ENCODE results near the gene NDUFB8.

The NDUFB8 gene

DNA sequence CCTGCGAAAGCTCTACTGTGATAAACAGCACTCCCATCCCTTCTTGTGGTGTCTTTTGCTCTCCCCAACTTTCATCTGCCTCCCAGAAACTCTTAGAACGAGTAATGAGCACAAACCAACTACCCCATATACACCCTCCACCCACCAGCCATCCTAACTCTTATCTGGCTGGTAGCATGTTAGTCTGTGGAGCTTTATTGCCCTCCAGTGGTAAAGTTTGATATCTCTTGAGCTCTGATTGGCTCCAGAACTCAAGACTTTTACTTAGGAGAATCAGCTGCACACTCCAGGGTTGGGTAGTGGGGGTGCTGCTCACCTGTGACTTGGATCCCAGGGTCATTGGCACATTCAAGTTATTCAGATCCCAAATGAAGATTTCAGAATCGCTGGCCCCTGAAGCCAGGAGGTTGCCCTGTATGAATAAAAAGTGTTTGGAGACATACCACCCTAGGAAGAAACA, 20.9 kb downstream of the NDUFB8 start:
- in situ Hi-C loops (cut with MboI; ENCODE audit: low sequenced_read_pairs), result no loop called here

DNA sequence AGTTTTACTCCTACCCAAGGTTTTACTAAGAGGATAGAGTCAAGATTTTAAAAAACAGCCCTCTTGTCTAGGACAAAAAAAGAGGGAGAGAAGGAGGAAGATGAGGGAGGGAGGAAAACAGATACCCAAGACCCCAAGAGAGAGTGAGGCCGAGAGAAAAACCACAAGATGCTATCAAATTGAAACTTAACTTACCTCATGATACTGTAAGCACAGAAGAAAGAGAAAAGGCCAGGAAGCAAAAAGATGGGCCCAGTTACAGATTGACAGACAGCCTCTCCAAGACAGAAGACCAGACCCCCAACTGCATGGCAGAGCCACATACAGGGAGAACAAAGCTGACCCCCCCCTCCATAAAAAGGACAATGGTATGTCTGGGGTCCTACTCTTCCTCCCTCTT, 21.4 kb downstream of the NDUFB8 start:
- in situ Hi-C loops (cut with MboI; ENCODE audit: low sequenced_read_pairs), result no loop called here

- in situ Hi-C loops (cut with MboI; ENCODE audit: low sequenced_read_pairs), result no loop called here
These were observed 22.3 kb downstream of the NDUFB8 start for GRCh38 chr10:100507357-100507732.

- in situ Hi-C loops (cut with MboI; ENCODE audit: low sequenced_read_pairs), result no loop called here
These were observed 22.9 kb downstream of the NDUFB8 start for GRCh38 chr10:100506596-100507356.

DNA sequence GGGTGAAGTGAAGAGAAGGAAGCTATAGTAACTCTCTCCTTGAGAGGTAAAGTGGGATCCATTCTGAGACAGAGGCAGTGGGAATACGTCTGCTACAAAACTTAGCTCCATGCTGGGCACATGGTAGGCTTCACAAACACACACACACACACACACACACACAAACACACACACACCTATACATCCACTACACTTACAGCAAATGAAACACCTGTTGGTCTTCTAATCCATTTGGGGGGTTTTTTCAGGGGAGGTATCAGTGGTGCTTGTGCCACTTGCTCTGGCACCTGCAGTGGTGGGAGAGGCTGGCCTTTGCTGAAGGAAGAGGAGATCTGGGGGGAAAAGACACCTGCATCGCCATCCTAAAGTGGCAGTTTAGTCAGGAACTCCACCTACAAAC, 24.5 kb downstream of the NDUFB8 start:
- in situ Hi-C loops (cut with MboI; ENCODE audit: low sequenced_read_pairs), result no loop called here

DNA sequence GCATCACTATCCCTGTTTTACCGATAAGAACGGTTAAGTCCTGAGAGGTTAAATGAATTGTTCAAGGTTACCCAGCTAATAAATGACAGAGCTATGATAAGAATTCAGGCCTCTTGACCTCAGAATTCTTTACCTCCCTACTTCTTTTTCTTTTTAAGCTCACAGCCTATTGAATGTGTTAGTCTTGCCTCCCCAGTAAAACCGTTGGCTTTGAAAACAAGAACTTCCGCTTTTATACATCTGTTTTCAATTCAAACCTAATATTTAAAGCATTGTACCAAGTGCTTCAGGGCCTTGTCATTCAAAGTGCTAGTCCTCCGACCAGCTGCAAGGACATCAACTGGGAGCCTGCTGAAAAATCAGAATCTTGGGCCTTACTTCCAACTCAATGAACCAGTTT, 25.6 kb downstream of the NDUFB8 start:
- in situ Hi-C loops (cut with MboI; ENCODE audit: low sequenced_read_pairs), result no loop called here

GRCh38 chr10:100502926-100503494, 26.7 kb downstream of the NDUFB8 start:
- in situ Hi-C loops (cut with MboI; ENCODE audit: low sequenced_read_pairs), result no loop called here

GRCh38 chr10:100501423-100501822, 28.2 kb downstream of the NDUFB8 start:
- in situ Hi-C loops (cut with MboI; ENCODE audit: low sequenced_read_pairs), result no loop called here

- in situ Hi-C loops (cut with MboI; ENCODE audit: low sequenced_read_pairs), result no loop called here
These were observed 31.6 kb downstream of the NDUFB8 start for GRCh38 chr10:100498059-100498458.

DNA sequence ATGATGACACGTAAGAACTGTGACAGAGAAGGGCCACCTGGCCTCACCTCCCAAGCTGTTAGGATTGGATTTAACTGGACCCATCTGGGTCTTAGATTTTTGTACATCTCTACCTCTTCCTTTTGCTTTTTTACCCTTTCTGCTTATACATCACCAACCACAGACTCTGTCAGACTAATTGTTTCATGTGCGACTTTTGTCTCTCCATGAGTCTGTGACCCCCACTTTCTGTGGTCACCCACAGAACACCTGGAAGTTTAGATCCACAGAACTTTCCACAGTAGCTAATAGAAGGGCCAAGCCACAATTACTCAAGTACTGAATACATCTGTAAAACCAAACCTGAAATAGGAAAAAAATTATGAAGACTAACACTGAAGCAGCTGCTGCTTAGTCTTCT, 33.1 kb downstream of the NDUFB8 start:
- in situ Hi-C loops (cut with MboI; ENCODE audit: low sequenced_read_pairs), result no loop called here

DNA sequence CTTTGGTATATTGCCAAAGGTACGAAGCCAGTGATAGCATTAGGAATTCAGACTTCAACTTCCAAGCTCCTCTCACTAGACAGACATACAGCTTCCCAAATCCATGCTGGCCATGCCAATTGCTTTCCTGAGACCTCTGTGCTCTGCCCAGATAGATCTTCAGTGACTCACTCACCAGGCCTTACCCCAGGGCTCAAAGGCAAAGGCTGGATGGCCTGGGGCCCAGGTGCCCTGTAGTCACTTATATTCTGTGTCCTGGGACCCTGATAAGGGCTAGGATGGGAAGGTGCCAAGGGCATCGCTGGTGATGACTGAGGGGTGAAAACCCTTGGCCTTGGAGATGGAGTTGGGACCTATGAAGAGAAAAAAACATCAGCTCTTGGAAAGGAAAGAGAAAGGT, 39.1 kb downstream of the NDUFB8 start:
- in situ Hi-C loops (cut with MboI; ENCODE audit: low sequenced_read_pairs), result no loop called here

DNA sequence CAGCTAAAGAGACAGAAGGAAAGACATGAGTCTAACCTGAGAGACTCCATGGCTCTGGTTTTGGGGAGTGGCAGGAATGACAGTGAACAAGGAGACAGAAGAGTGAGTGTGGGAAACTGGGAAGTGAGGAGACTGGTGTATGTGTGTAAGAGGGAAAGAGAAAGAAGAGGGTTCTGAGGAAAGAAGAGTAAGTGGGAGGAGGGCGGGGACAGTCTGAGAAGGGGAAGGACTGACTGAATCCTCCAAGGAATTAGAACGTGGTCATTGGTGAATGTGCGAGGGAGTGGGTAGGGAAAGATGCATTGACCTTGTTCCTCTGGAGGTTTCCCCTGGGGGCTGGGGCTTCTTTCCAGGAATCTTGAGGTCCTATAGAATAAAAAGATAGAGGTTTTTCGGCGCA, 40.3 kb downstream of the NDUFB8 start:
- in situ Hi-C loops (cut with MboI; ENCODE audit: low sequenced_read_pairs), result no loop called here

GRCh38 chr10:100487529-100487928, 42.1 kb downstream of the NDUFB8 start:
- in situ Hi-C loops (cut with MboI; ENCODE audit: low sequenced_read_pairs), result no loop called here

DNA sequence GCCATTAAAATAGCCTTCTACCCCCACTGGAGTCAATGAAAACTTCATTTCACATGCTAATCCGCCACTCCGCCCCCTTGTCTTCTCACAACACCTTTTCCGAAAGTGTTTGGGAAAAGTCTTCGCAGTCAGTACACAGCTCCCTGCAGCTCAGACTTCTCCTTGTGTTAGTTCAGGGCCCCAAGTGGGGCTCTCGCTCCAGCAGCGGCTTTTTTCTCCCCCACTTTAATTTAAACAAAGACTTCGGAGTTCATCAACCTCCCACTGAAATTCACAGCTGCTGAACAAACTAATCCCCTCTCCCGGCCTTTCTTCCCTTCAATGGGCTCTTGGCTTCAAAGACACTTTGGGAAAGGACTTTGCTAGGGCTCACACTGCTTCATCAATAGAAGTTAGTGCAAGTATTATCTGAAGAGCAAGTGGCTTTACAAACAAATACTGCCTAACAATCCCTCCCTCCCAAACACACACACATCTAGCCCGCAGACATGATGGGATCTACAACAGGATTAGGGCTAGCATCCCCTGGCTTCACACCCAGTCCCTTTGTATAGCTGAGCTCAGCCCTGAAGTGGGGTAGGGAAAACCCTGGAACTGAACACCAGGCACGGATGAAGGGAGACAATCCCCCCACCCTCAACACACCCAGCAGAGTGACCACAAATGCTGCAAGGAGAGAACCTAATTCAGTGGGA, 43.7 kb downstream of the NDUFB8 start:
- in situ Hi-C loops (cut with MboI; ENCODE audit: low sequenced_read_pairs), result no loop called here

DNA sequence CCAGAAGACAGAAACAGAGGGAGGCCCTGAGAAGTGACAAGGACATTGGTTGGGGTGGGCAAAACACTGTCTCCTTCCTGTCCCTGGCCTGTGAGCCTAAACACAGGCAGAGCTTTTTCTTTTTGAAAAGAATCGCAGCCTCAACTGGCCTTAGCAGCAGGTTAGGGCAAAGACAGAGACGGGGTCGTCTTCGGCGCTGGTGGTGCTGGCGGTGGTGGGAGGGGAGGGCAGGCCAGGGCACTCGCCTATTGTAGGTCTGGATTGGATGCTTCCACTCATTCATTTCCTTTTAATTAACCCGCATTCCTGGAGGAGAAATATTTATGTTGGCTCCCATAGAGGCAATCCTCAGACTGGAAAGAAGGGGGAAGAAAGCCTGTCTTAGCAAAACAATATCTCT, 44.3 kb downstream of the NDUFB8 start:
- in situ Hi-C loops (cut with MboI; ENCODE audit: low sequenced_read_pairs), result no loop called here

DNA sequence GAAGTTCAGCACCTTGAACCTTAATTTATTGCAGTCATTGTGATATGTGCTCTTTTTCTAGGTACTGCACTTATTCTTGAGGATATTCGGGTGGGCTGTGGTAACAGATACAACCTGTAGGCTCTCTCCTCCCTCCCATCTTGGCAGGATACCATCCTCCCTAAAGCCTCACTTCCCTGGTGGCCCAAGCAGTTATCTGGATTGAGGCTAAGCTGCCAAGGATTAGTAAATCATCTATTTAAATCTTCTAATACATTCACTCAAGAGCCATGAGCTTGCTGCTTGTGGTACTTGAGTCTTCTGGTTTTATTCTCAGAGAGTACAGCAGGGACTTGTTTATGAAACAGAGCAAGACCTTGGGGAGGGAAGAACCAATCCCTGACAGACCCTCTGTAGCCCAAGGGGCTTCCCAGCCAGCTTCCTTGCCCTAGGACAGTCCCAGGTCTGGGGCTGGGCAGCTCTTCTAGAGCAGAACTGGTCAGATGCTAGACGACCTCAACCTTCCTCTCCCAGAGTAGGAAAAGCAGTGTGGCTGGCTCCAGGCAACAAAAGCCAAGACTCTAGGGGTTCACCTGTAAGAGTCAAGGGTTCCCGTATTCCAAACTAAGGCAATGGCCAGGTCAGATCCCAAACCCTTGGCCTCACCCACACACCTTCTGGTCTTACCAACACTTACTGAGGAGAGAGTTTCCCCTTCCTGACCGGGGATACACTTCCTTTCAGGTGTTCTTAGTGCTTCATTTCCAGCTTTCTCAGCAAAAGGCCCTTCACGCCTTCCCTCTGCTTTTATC, 45.6 kb downstream of the NDUFB8 start:
- in situ Hi-C loops (cut with MboI; ENCODE audit: low sequenced_read_pairs), result no loop called here

GRCh38 chr10:100482834-100483185, 46.9 kb downstream of the NDUFB8 start:
- in situ Hi-C loops (cut with MboI; ENCODE audit: low sequenced_read_pairs), result no loop called here

DNA sequence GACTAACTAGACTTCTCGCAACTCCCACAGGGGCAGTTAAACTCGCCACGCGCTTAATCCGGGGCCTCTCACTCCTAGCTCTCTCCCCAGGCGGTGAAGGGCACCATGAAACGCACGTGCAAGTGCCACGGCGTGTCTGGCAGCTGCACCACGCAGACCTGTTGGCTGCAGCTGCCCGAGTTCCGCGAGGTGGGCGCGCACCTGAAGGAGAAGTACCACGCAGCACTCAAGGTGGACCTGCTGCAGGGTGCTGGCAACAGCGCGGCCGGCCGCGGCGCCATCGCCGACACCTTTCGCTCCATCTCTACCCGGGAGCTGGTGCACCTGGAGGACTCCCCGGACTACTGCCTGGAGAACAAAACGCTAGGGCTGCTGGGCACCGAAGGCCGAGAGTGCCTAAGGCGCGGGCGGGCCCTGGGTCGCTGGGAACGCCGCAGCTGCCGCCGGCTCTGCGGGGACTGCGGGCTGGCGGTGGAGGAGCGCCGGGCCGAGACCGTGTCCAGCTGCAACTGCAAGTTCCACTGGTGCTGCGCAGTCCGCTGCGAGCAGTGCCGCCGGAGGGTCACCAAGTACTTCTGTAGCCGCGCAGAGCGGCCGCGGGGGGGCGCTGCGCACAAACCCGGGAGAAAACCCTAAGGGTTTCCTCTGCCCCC, 47.4 kb downstream of the NDUFB8 start:
- in situ Hi-C loops (cut with MboI; ENCODE audit: low sequenced_read_pairs), result no loop called here

DNA sequence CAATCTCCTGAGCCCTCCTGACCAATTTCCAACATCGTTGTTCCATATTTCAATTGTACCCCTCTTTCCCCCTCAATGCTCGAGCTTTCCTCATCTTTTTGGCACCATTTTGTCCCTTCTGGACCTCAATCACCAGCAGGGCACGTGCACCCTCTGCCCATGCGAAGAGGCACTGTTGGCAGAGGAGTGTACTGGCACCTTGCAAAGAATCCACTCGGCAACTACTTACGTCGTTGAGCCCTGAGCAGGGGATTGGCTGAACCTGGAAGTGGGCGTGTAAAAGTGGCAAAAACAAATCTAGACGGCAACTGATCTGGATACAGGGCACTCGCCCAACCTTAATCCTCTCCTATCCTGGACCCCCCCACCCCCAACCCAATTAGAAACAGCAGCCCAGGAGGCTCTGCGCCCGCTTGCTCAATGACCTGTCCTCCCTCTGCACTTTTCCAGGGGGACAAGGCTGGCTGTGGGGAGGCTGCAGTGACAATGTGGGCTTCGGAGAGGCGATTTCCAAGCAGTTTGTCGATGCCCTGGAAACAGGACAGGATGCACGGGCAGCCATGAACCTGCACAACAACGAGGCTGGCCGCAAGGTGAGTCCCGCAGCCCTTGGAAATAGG, 48.1 kb downstream of the NDUFB8 start:
- in situ Hi-C loops (cut with MboI; ENCODE audit: low sequenced_read_pairs), result no loop called here

- in situ Hi-C loops (cut with MboI; ENCODE audit: low sequenced_read_pairs), result no loop called here
These were observed 49.7 kb downstream of the NDUFB8 start for GRCh38 chr10:100480002-100480401.

DNA sequence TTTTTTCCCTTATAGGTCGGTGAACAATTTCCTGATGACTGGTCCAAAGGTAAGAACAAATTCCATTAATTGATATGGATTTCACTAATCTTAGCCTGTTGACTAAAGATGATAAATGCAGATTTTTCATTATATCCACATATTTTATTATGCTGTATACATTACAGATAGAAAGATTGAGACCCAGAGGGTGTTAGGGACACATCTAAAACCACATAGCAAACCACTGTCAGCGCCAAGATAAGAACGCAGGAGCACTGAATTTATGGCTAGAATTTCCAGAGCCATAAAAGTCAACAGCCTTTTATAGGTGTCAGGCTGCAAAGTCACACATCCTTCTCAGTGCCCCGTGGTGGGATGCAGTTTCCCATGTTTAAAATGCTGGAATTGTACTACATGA, 50.6 kb downstream of the NDUFB8 start:
- in situ Hi-C loops (cut with MboI; ENCODE audit: low sequenced_read_pairs), result no loop called here

Data from hTERT RPE-1 (cell line).